GM23248 (cell line): ENCODE data around the gene AURKA. TPM values are rescaled to one million over a fixed set of nuclear protein-coding genes. Genes with fewer than 3 reads are reported as not detected.

ENCODE experiments used
- DNase-seq: peaks from one replicate; pipeline ENCODE4 v3.0.0-alpha.2; 2015
- H2AFZ ChIP-seq: fragments of 200-600 bp; sonication (generic); 2 replicates; pipeline ENCODE4 v1.6.1; 2016; ENCODE audit warnings: antibody characterized with exemption
- H3F3A ChIP-seq: fragments of 200-600 bp; sonication (generic); 2 replicates; pipeline ENCODE4 v1.6.1; 2016; ENCODE audit warnings: mild to moderate bottlenecking, antibody characterized with exemption, mixed run types; ENCODE audit not compliant: insufficient read depth
- H3K27ac ChIP-seq: fragments of 200-600 bp; sonication (generic); 2 replicates; pipeline ENCODE4 v1.5.1; 2016; ENCODE audit warnings: mild to moderate bottlenecking
- H3K27me3 ChIP-seq: fragments of 200-600 bp; sonication (generic); replicated peaks from 2 replicates; pipeline ENCODE4 v1.6.1; 2016; ENCODE audit warnings: mild to moderate bottlenecking; ENCODE audit not compliant: insufficient read depth
- H3K36me3 ChIP-seq: fragments of 200-600 bp; sonication (generic); 2 replicates; pipeline ENCODE4 v1.6.1; 2016; ENCODE audit warnings: low read depth, mild to moderate bottlenecking
- H3K4me1 ChIP-seq: fragments of 200-600 bp; sonication (generic); 2 replicates; pipeline ENCODE4 v1.6.1; 2016; ENCODE audit warnings: mild to moderate bottlenecking; ENCODE audit not compliant: insufficient read depth
- H3K4me2 ChIP-seq: fragments of 200-600 bp; sonication (generic); one replicate; pipeline ENCODE4 v1.6.1; 2016; ENCODE audit warnings: mild to moderate bottlenecking; ENCODE audit not compliant: unreplicated experiment
- H3K4me3 ChIP-seq: fragments of 200-600 bp; sonication (generic); 2 replicates; pipeline ENCODE4 v1.5.1; 2016; ENCODE audit warnings: mild to moderate bottlenecking
- H3K79me2 ChIP-seq: fragments of 200-600 bp; sonication (generic); 2 replicates; pipeline ENCODE4 v1.6.1; 2016; ENCODE audit warnings: mild to moderate bottlenecking; ENCODE audit not compliant: insufficient read depth
- H3K9ac ChIP-seq: fragments of 200-600 bp; sonication (generic); 2 replicates; pipeline ENCODE4 v1.6.1; 2016; ENCODE audit warnings: mild to moderate bottlenecking
- H3K9me2 ChIP-seq: fragments of 200-600 bp; sonication (generic); 2 replicates; pipeline ENCODE4 v1.6.1; 2016; ENCODE audit warnings: mixed run types, mild to moderate bottlenecking, moderate library complexity; ENCODE audit not compliant: insufficient read depth
- H3K9me3 ChIP-seq: fragments of 200-600 bp; sonication (generic); one replicate; pipeline ENCODE4 v1.6.1; 2017; ENCODE audit warnings: low read depth
- H4K20me1 ChIP-seq: fragments of 200-600 bp; sonication (generic); 2 replicates; pipeline ENCODE4 v1.6.0; 2016; ENCODE audit not compliant: insufficient read depth
- EZH2 ChIP-seq: fragments of 200-600 bp; sonication (generic); IDR thresholded peaks from 2 replicates; pipeline ENCODE4 v1.6.1; 2018; ENCODE audit warnings: antibody characterized with exemption, mild to moderate bottlenecking; ENCODE audit not compliant: insufficient read depth, poor library complexity, severe bottlenecking
- EZH2phosphoT487 ChIP-seq: fragments of 200-600 bp; sonication (generic); IDR thresholded peaks from 2 replicates; pipeline ENCODE4 v1.6.1; 2018; ENCODE audit warnings: antibody characterized with exemption, moderate library complexity, mild to moderate bottlenecking, low read depth; ENCODE audit not compliant: insufficient read depth
- WGBS, 2 experiments: methylation state at CpG; one replicate each; pipeline ENCODE4 v1.1.6; 2015 to 2017; ENCODE audit warnings: low lambda C conversion rate in 2 of 2, low coverage in 1 of 2; ENCODE audit errors: missing lambda C conversion rate in 2 of 2; 5-methylcytosine and 5-hydroxymethylcytosine counted together
- in situ Hi-C: fragments of 300-500 bp; cut with MboI; formaldehyde crosslinking; loops from 2 replicates; pipeline ENCODE4 v1.15.0; 2020
- polyA plus RNA-seq: library from polyadenylated mRNA; unstranded; fragments of >200 nt; fragmentation: Nextera tagmentation; extraction: Ambion mirVana; gene quantifications from 2 replicates; pipeline ENCODE4 v1.2.1, GENCODE V29; 2016
- total RNA-seq: library from RNA; depleted of rRNA; stranded (reverse); fragments of >200 nt; shearing (Covaris generic); gene quantifications from 2 replicates; pipeline ENCODE4 v1.2.3, GENCODE V29; 2014

The AURKA gene
- total and polyA plus RNA-seq, 2 experiments from 2014 or later = 70.8 to 88.5 TPM

DNA sequence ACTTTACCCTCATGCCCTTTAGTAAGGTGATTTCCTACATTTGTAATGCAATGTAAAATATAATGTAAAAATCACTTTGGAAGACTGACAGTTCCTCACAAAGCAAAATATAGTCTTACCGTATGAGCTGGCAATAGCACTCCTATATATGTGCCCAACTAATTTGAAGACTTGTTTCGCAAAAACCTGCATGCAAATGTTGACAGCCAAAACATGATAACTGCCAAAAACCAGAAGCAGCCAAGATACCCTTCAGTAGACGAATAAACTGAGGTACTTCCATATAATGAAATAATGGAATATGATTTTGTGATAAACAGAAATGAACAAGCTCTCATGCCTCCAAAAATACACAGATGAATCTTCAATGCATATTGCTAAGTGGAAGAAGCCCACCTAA is 13.6 kb downstream of the AURKA start:
- TF ChIP-seq EZH2phosphoT487 = no peak
- TF ChIP-seq EZH2 = no peak
- WGBS, 2 experiments = 93 to 97% methylated on average over 3 of the region's 3 CpGs
- in situ Hi-C loops = no loop called here
- Histone ChIP-seq H3K36me3 (peaks cover 36% of the 10 kb centered on the region), H4K20me1 (no peaks in the 10 kb centered on the region; the same call in 1 of the 2 replicates), H3K9me3 (no peaks in the 10 kb centered on the region), H3K27me3 (no peaks in the 10 kb centered on the region), H3K27ac (no peak overlapping the region), H3K4me3 (no peak overlapping the region), H3K9me2 (no peaks in the 10 kb centered on the region), H3F3A (peaks cover 67% of the 10 kb centered on the region), H3K4me2 (no peak overlapping the region), H3K79me2 (peaks cover 93% of the 10 kb centered on the region), H3K4me1 (peaks cover 8% of the 10 kb centered on the region), H2AFZ (no peak overlapping the region), H3K9ac (no peak overlapping the region)
- no peak for DNase-seq

DNA sequence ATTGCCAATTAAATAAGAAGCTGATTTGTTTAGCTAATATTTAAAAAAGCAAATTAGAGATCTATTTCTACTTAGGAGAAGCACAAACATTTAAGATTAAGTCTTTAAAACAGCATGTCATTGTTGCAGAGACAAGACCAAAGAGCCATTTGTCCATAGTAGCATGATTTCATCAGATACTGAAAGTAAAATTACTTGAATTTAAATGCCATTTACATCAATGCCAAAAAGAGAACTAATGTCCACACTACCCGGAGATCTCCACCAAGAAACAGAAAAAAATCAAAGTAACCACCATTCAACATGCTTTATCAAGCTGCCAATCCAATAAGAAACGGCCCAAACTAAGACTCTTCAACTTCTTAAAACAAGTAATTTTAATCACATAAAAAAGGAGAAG is 15.7 kb downstream of the AURKA start:
- TF ChIP-seq EZH2phosphoT487 (no peak), EZH2 (no peak)
- WGBS, 2 experiments = 90 to 99% methylated on average over 2 of the region's 2 CpGs
- Histone ChIP-seq H3K9ac (no peak overlapping the region), H3K36me3 (peaks cover 41% of the 10 kb centered on the region), H2AFZ (no peak overlapping the region), H3K4me3 (no peak overlapping the region), H3K79me2 (peaks cover 91% of the 10 kb centered on the region), H3K4me2 (no peak overlapping the region), H3K27ac (no peak overlapping the region), H3K9me3 (no peaks in the 10 kb centered on the region), H4K20me1 (no peaks in the 10 kb centered on the region; the same call in 1 of the 2 replicates), H3K27me3 (no peaks in the 10 kb centered on the region), H3K4me1 (peaks cover 9% of the 10 kb centered on the region), H3K9me2 (no peaks in the 10 kb centered on the region), H3F3A (peaks cover 73% of the 10 kb centered on the region)
- no peak for DNase-seq
- in situ Hi-C loops = no loop called here

DNA sequence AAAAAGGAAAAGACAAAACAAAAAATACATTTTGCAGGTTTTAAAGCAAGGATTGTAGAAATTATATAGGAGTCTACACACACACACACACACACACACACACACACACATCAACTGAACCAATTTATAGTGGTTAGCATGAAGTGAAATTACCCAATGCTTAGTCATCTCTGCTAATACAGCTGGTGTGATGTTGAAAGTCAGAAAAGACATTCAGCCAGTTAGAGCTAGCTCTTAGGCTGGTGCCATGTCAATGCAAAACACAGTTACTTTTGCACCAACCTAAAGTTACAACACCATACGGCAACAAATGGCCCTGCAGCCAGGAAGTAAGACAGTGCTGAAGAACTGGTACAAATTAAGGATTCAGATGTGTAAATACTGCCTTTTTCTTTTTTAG is 18.1 kb downstream of the AURKA start:
- no peaks in the 10 kb centered on the region; the same call in 1 of the 2 replicates for H4K20me1 ChIP-seq
- H3K9me3 ChIP-seq = no peaks in the 10 kb centered on the region
- H3K9ac ChIP-seq = peak overlapping the region; percentile 46
- in situ Hi-C loops = no loop called here
- H3K4me3 ChIP-seq = 0 out of 2 replicates have a peak overlapping the region, but pooled peaks have one; percentile 6
- TF ChIP-seq EZH2phosphoT487 = no peak
- TF ChIP-seq EZH2 = no peak
- WGBS, 2 experiments = 0 to 10% methylated on average over 1 of the region's 1 CpG
- H3K4me2 ChIP-seq = peak overlapping the region; percentile 53
- H3K36me3 ChIP-seq = peaks cover 46% of the 10 kb centered on the region
- peak overlapping the region; percentile 78 for H3K27ac ChIP-seq
- peaks cover 82% of the 10 kb centered on the region for H3F3A ChIP-seq
- no peaks in the 10 kb centered on the region for H3K9me2 ChIP-seq
- H3K4me1 ChIP-seq = peaks cover 9% of the 10 kb centered on the region
- no peaks in the 10 kb centered on the region for H3K27me3 ChIP-seq
- peak; percentile 95 for DNase-seq
- peaks cover 77% of the 10 kb centered on the region for H3K79me2 ChIP-seq
- 0 out of 2 replicates have a peak overlapping the region, but pooled peaks have one; percentile 19 for H2AFZ ChIP-seq

DNA sequence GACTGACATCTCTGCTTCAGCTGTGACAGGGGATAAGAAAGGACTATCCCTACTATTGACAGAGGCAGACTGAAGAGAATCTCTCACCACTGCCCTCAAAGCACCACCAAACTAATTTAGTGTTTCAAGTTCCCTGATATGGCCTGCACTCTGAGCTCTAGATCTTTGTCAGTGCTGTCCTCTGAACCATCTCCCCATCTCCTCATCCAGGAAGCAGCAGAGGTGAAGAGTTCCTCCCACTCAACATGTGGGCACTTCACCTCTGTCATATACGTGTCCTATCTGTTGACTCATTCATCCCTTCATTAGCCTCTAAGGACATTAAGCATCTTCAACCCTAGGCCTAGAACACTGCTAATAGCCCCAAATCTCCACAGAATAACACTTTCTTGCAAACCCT is 19.2 kb downstream of the AURKA start:
- WGBS, 2 experiments = 31 to 53% methylated on average over 1 of the region's 1 CpG
- TF ChIP-seq EZH2 = no peak
- no peak for TF ChIP-seq EZH2phosphoT487
- no peaks in the 10 kb centered on the region for H3K9me2 ChIP-seq
- H3K4me1 ChIP-seq = peaks cover 9% of the 10 kb centered on the region
- no peak overlapping the region for H3K27ac ChIP-seq
- H2AFZ ChIP-seq = no peak overlapping the region
- H4K20me1 ChIP-seq = no peaks in the 10 kb centered on the region; the same call in 1 of the 2 replicates
- H3K79me2 ChIP-seq = peaks cover 66% of the 10 kb centered on the region
- H3F3A ChIP-seq = peaks cover 84% of the 10 kb centered on the region
- H3K9ac ChIP-seq = no peak overlapping the region
- H3K4me2 ChIP-seq = no peak overlapping the region
- H3K9me3 ChIP-seq = no peaks in the 10 kb centered on the region
- in situ Hi-C loops = no loop called here
- H3K27me3 ChIP-seq = no peaks in the 10 kb centered on the region
- H3K4me3 ChIP-seq = no peak overlapping the region
- H3K36me3 ChIP-seq = peaks cover 45% of the 10 kb centered on the region
- DNase-seq = no peak

GRCh38 chr20:56371977-56372376 is 20.0 kb downstream of the AURKA start:
- no peaks in the 10 kb centered on the region for H3K27me3 ChIP-seq
- H3K9me3 ChIP-seq = no peaks in the 10 kb centered on the region
- no peak overlapping the region for H2AFZ ChIP-seq
- no peak overlapping the region for H3K9ac ChIP-seq
- H3K4me1 ChIP-seq = peaks cover 9% of the 10 kb centered on the region
- in situ Hi-C loops = no loop called here
- 88% methylated on average over 11 of the region's 11 CpGs for WGBS, 2 experiments
- no peaks in the 10 kb centered on the region; the same call in 1 of the 2 replicates for H4K20me1 ChIP-seq
- peaks cover 58% of the 10 kb centered on the region for H3K79me2 ChIP-seq
- no peaks in the 10 kb centered on the region for H3K9me2 ChIP-seq
- H3K27ac ChIP-seq = no peak overlapping the region
- DNase-seq = no peak
- TF ChIP-seq EZH2phosphoT487 (no peak), EZH2 (no peak)
- peaks cover 54% of the 10 kb centered on the region for H3K36me3 ChIP-seq
- H3F3A ChIP-seq = peaks cover 92% of the 10 kb centered on the region
- no peak overlapping the region for H3K4me2 ChIP-seq
- H3K4me3 ChIP-seq = no peak overlapping the region
